ENCODE measurements around the gene ASB7.

GRCh38 chr15:100694381-100695021 is 92.1 kb downstream of the ASB7 start:
- no peak for TF ChIP-seq CTCF (IDR thresholded peaks at IDR 0.05)
- no peak for TF ChIP-seq POLR2A (IDR thresholded peaks at IDR 0.05)
- TF ChIP-seq EP300 (IDR thresholded peaks at IDR 0.05): peak in 1 of 2 donors; percentile 23
